Erythroblast (primary cell): ENCODE results near the gene OR4C5.
"Not testable (repeated sequence)": the region's sequence is repeated elsewhere in the genome, so short reads cannot be mapped to it uniquely, and the experiment has no call there.

Experiments used
- DNase-seq, 2 experiments: peaks; one replicate each; lab custom pipeline; 2025; lab: John Stamatoyannopoulos, UW
- GATA1 ChIP-seq: IDR thresholded peaks from 2 replicates; pipeline ENCODE4 v1.6.1; 2011; ENCODE audit warnings: low read depth, mild to moderate bottlenecking, control low read depth, low read length, moderate library complexity
- POLR2A ChIP-seq: IDR thresholded peaks from 2 replicates; pipeline ENCODE4 v1.6.1; 2011; ENCODE audit warnings: mild to moderate bottlenecking, low read length

The OR4C5 gene

GRCh38 chr11:48366365-48366764 lies at the start of gene OR4C5:
TSS of gene OR4C5 (minus strand) at chr11:48366465. CDS start at chr11:48366465, 0 bp downstream.
- no peak for TF ChIP-seq POLR2A
- TF ChIP-seq GATA1, result no peak
- no peak for DNase-seq

GRCh38 chr11:48384670-48385069 lies 18.4 kb upstream of the OR4C5 start:
- DNase-seq, result peak; percentile 0 to 1
- no peak for TF ChIP-seq GATA1
- no peak for TF ChIP-seq POLR2A

GRCh38 chr11:48384151-48384550 lies 17.9 kb upstream of the OR4C5 start:
- DNase-seq, result not testable (repeated sequence)

GRCh38 chr11:48361289-48361688 lies 5.0 kb downstream of the OR4C5 start:
- not testable (repeated sequence) for DNase-seq

- TF ChIP-seq POLR2A (no peak), GATA1 (no peak)
Measured at GRCh38 chr11:48354677-48355076, 11.6 kb downstream of the OR4C5 start.

DNA sequence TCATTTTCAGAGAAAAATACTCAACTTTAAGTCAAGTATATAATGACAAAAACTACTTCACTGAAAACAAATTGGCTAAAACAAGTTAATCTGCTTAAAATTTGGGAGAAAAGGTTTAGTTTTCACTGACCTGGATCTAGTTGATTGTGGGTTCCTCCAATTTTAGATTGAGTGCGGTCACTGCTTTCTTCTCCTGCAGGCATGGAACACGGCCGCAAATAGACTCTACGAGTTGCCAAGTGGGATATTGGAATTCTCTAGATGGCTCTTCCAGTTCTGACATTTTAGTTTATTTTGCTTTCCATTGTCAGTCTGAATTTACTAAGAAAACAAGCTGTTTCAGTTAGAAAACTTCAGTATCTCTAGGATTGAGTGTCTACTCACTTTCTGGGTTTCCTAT lies 12.3 kb downstream of the OR4C5 start:
- TF ChIP-seq GATA1, result no peak
- no peak for TF ChIP-seq POLR2A
- DNase-seq, result no peak

More at GRCh38 chr11:48354677-48355076, 11.6 kb downstream of the OR4C5 start:
- DNase-seq, result no peak

GRCh38 chr11:48346286-48346685 lies 20.0 kb downstream of the OR4C5 start:
- DNase-seq, result not testable (repeated sequence)

GRCh38 chr11:48342505-48342904 lies 23.8 kb downstream of the OR4C5 start:
- DNase-seq, result not testable (repeated sequence)

DNA sequence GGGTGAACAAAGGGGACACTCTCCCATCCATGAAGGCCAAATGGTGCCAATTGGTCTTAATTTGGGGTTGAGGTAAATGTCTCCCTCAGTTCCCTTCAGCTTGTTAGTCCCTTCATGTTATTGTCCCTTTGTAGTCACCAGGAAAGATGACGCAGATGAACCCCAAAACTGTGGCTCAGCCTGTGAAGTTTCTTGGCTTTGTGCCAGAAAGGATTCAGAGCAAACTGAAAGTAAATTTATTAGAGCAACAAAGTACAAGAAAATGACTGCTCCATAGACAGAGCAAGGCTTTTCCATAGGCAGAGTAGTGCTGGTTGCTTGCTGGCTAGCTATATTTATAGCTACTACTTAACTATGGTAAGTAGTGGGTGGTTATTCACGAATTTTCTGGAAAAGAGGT lies 24.8 kb downstream of the OR4C5 start:
- TF ChIP-seq GATA1 (no peak), POLR2A (no peak)

GRCh38 chr11:48324620-48325019 lies 41.6 kb downstream of the OR4C5 start, which contains the start of gene OR4C3:
TSS of gene OR4C3 (plus strand) at chr11:48324920. CDS start at chr11:48325022, 102 bp downstream.
- DNase-seq, result not testable (repeated sequence)

More for the DNA sequence above, 24.8 kb downstream of the OR4C5 start:
- no peak for DNase-seq

DNA sequence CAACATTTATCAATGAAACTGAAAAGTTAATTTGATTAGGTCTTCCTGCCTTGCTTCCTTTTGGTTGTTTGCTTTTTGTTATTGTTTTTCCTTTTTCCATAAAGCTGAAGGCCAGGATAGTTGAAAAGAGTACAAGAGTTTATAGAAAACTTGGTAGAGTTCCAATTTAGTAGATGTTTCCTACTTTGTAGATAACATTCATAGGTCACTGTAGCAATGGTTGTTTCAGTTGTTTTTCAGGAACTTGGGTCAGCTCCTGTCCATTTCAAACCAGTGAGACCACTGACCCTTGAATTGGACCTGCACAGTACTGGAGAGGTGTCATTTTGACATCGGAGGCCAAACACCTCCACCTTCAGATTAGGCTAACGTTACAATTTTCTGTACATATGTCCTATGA lies 46.5 kb downstream of the OR4C5 start:
- DNase-seq, result not testable (repeated sequence)
